SJSA1 (cell line): ENCODE results near the gene METAP2. TPM values are rescaled to one million over a fixed set of nuclear protein-coding genes. Genes with fewer than 3 reads are reported as not detected.
A peak's percentile ranks its signal among the peaks of the same experiment; 100 is the strongest.
"Not testable (repeated sequence)": the region's sequence is repeated elsewhere in the genome, so short reads cannot be mapped to it uniquely, and the experiment has no call there.

Experiments used
- DNase-seq, 2 experiments: peaks; one replicate each; pipeline ENCODE4 v3.0.0-alpha.2; 2015 to 2020; ENCODE audit warnings: low spot score in 2 of 2, low read depth in 1 of 2
- H3K27ac ChIP-seq: fragments of 250-450 bp; sonication (Bioruptor Pico); 2 replicates; pipeline ENCODE4 v1.5.1; 2020; ENCODE audit warnings: mild to moderate bottlenecking, moderate library complexity
- H3K27me3 ChIP-seq: fragments of 250-450 bp; sonication (Bioruptor Pico); replicated peaks from 2 replicates; pipeline ENCODE4 v1.5.1; 2020; ENCODE audit warnings: mild to moderate bottlenecking, moderate library complexity
- H3K36me3 ChIP-seq: fragments of 250-450 bp; sonication (Bioruptor Pico); 2 replicates; pipeline ENCODE4 v1.5.1; 2020; ENCODE audit warnings: mild to moderate bottlenecking
- H3K4me1 ChIP-seq: fragments of 250-450 bp; sonication (Bioruptor Pico); replicated peaks from 2 replicates; pipeline ENCODE4 v1.6.1; 2021; ENCODE audit warnings: mild to moderate bottlenecking
- H3K4me3 ChIP-seq: fragments of 250-450 bp; sonication (Bioruptor Pico); 2 replicates; pipeline ENCODE4 v1.5.1; 2020; ENCODE audit warnings: mild to moderate bottlenecking
- H3K9me3 ChIP-seq: fragments of 250-450 bp; sonication (Bioruptor Pico); replicated peaks from 2 replicates; pipeline ENCODE4 v1.5.1; 2020; ENCODE audit warnings: mild to moderate bottlenecking
- total RNA-seq: library from RNA; depleted of rRNA; stranded (reverse); fragments of >200 nt; shearing (Covaris generic); gene quantifications from 2 replicates; pipeline ENCODE4 v1.2.3, GENCODE V29; 2014

METAP2 gene
- total RNA-seq, 1 experiment from 2014 or later, result 104 TPM

GRCh38 chr12:95452501-95452900 lies 21.5 kb upstream of the METAP2 start:
- DNase-seq, H3K9me3 ChIP-seq, H3K36me3 ChIP-seq, H3K4me1 ChIP-seq, H3K4me3 ChIP-seq, H3K27me3 ChIP-seq, H3K27ac ChIP-seq: not testable (repeated sequence)

GRCh38 chr12:95453881-95454280 lies 20.1 kb upstream of the METAP2 start:
- not testable (repeated sequence) for H3K27ac ChIP-seq, H3K27me3 ChIP-seq, DNase-seq, H3K4me3 ChIP-seq, H3K9me3 ChIP-seq, H3K36me3 ChIP-seq, H3K4me1 ChIP-seq

- not testable (repeated sequence) for H3K36me3 ChIP-seq, H3K27me3 ChIP-seq, H3K9me3 ChIP-seq, H3K27ac ChIP-seq, DNase-seq, H3K4me3 ChIP-seq, H3K4me1 ChIP-seq
Observed at GRCh38 chr12:95454780-95455215, 19.2 kb upstream of the METAP2 start.

- H3K27ac ChIP-seq, H3K4me3 ChIP-seq, H3K27me3 ChIP-seq, H3K4me1 ChIP-seq, H3K36me3 ChIP-seq, DNase-seq, H3K9me3 ChIP-seq: not testable (repeated sequence)
Observed at GRCh38 chr12:95457605-95458004, 16.3 kb upstream of the METAP2 start.

GRCh38 chr12:95458761-95459160 lies 15.2 kb upstream of the METAP2 start:
- Histone ChIP-seq H3K9me3 (0 out of 2 replicates have a peak, but pooled peaks cover 4% of the 10 kb centered on the region), H3K36me3 (no peaks in the 10 kb centered on the region), H3K27me3 (no peaks in the 10 kb centered on the region), H3K4me1 (no peaks in the 10 kb centered on the region), H3K27ac (no peak overlapping the region), H3K4me3 (no peak overlapping the region)
- no peak for DNase-seq

- H3K27ac ChIP-seq, result no peak overlapping the region
- no peak for DNase-seq
- 0 out of 2 replicates have a peak, but pooled peaks cover 4% of the 10 kb centered on the region for H3K9me3 ChIP-seq
- no peaks in the 10 kb centered on the region for H3K4me1 ChIP-seq
- H3K4me3 ChIP-seq, result no peak overlapping the region
- no peaks in the 10 kb centered on the region for H3K36me3 ChIP-seq
- H3K27me3 ChIP-seq, result no peaks in the 10 kb centered on the region
Observed at GRCh38 chr12:95459310-95459709, 14.6 kb upstream of the METAP2 start.

GRCh38 chr12:95460105-95460504 lies 13.8 kb upstream of the METAP2 start:
- Histone ChIP-seq H3K27me3 (no peaks in the 10 kb centered on the region), H3K9me3 (0 out of 2 replicates have a peak, but pooled peaks cover 4% of the 10 kb centered on the region), H3K4me3 (no peak overlapping the region), H3K27ac (no peak overlapping the region), H3K36me3 (no peaks in the 10 kb centered on the region), H3K4me1 (no peaks in the 10 kb centered on the region)
- no peak for DNase-seq

GRCh38 chr12:95460896-95461295 lies 13.1 kb upstream of the METAP2 start:
- H3K27me3 ChIP-seq, result no peaks in the 10 kb centered on the region
- no peaks in the 10 kb centered on the region for H3K36me3 ChIP-seq
- no peak overlapping the region for H3K27ac ChIP-seq
- no peak for DNase-seq
- H3K9me3 ChIP-seq, result 0 out of 2 replicates have a peak, but pooled peaks cover 4% of the 10 kb centered on the region
- H3K4me1 ChIP-seq, result no peaks in the 10 kb centered on the region
- no peak overlapping the region for H3K4me3 ChIP-seq

- no peaks in the 10 kb centered on the region for H3K27me3 ChIP-seq
- H3K36me3 ChIP-seq, result no peaks in the 10 kb centered on the region
- H3K27ac ChIP-seq, result no peak overlapping the region
- no peak overlapping the region for H3K4me3 ChIP-seq
- no peaks in the 10 kb centered on the region for H3K4me1 ChIP-seq
- H3K9me3 ChIP-seq, result 0 out of 2 replicates have a peak, but pooled peaks cover 4% of the 10 kb centered on the region
- no peak for DNase-seq
Observed at GRCh38 chr12:95462081-95462480, 11.9 kb upstream of the METAP2 start.

GRCh38 chr12:95462551-95462950 lies 11.4 kb upstream of the METAP2 start:
- Histone ChIP-seq H3K4me3 (no peak overlapping the region), H3K4me1 (no peaks in the 10 kb centered on the region), H3K27ac (no peak overlapping the region), H3K27me3 (no peaks in the 10 kb centered on the region), H3K36me3 (no peaks in the 10 kb centered on the region), H3K9me3 (0 out of 2 replicates have a peak, but pooled peaks cover 4% of the 10 kb centered on the region)
- DNase-seq, result no peak

GRCh38 chr12:95463050-95463449 lies 10.9 kb upstream of the METAP2 start:
- Histone ChIP-seq H3K36me3 (no peaks in the 10 kb centered on the region), H3K9me3 (0 out of 2 replicates have a peak, but pooled peaks cover under 1% of the 10 kb centered on the region), H3K27ac (no peak overlapping the region), H3K4me1 (no peaks in the 10 kb centered on the region), H3K27me3 (no peaks in the 10 kb centered on the region), H3K4me3 (no peak overlapping the region)
- DNase-seq, result no peak

- H3K27me3 ChIP-seq, DNase-seq, H3K36me3 ChIP-seq, H3K9me3 ChIP-seq, H3K27ac ChIP-seq, H3K4me3 ChIP-seq, H3K4me1 ChIP-seq: not testable (repeated sequence)
Observed at GRCh38 chr12:95463776-95464175, 10.2 kb upstream of the METAP2 start.

GRCh38 chr12:95465275-95465674 lies 8.7 kb upstream of the METAP2 start:
- no peak overlapping the region for H3K4me3 ChIP-seq
- H3K27me3 ChIP-seq, result no peaks in the 10 kb centered on the region
- no peak overlapping the region for H3K27ac ChIP-seq
- H3K9me3 ChIP-seq, result no peaks in the 10 kb centered on the region
- no peaks in the 10 kb centered on the region for H3K4me1 ChIP-seq
- no peak for DNase-seq
- H3K36me3 ChIP-seq, result no peaks in the 10 kb centered on the region

- Histone ChIP-seq H3K9me3 (no peaks in the 10 kb centered on the region), H3K27ac (no peak overlapping the region), H3K4me1 (peaks cover 4% of the 10 kb centered on the region), H3K27me3 (no peaks in the 10 kb centered on the region), H3K4me3 (no peak overlapping the region), H3K36me3 (peaks cover 10% of the 10 kb centered on the region)
- no peak for DNase-seq
Observed at GRCh38 chr12:95470300-95470699, 3.7 kb upstream of the METAP2 start.

- no peaks in the 10 kb centered on the region for H3K27me3 ChIP-seq
- peak in 1 of 2 experiments; percentile 66 for DNase-seq
Observed at GRCh38 chr12:95473231-95473883, 595 bp upstream of the METAP2 start.

More at GRCh38 chr12:95473231-95473883, 595 bp upstream of the METAP2 start:
- no peaks in the 10 kb centered on the region for H3K9me3 ChIP-seq
- peaks cover 10% of the 10 kb centered on the region for H3K4me1 ChIP-seq
- H3K36me3 ChIP-seq, result peaks cover 40% of the 10 kb centered on the region
- H3K27ac ChIP-seq, result peak overlapping the region; percentile 70
- H3K4me3 ChIP-seq, result peak overlapping the region; percentile 63
